Fibroblast of peridontal ligament (primary cell): ENCODE data around the gene URI1.

ENCODE experiments used
- DNase-seq: peaks from one replicate; pipeline ENCODE4 v3.0.0-alpha.2; 2010; ENCODE audit errors: extremely low read depth

Gene URI1

DNA sequence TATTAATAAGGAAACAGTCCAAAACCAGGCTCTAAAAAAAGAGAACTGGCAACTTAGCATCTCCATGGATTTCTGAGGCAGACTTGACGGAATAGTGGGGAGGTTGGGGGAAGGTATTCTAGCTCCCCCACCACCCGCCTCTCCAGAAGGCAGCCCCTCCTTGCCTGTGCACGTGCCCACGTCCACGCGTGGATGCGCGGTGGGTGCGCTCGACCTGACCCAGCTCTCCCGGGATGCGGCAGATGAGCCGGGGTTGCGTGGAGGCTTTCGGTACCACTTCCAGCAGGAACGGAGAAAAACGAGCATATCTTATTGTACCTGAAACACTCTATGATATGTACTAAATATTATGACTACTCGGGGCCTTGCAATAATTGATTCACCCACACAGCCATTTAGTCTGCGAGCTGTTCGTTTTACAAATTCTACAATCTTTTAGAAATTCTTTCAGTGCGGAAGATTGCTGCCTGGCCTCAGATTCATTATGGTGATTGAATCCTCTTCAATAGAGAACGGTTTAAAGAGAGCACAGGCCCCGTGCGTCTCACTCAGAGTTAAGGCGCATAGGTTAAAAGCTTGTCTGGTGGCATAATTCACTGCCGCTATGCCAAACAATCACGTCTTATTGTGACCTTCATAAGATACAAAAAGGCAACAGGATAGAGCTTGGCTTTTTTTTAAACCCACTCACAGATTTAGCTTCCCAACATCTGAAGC, 117.9 kb downstream of the URI1 start:
- DNase-seq: no peak

DNA sequence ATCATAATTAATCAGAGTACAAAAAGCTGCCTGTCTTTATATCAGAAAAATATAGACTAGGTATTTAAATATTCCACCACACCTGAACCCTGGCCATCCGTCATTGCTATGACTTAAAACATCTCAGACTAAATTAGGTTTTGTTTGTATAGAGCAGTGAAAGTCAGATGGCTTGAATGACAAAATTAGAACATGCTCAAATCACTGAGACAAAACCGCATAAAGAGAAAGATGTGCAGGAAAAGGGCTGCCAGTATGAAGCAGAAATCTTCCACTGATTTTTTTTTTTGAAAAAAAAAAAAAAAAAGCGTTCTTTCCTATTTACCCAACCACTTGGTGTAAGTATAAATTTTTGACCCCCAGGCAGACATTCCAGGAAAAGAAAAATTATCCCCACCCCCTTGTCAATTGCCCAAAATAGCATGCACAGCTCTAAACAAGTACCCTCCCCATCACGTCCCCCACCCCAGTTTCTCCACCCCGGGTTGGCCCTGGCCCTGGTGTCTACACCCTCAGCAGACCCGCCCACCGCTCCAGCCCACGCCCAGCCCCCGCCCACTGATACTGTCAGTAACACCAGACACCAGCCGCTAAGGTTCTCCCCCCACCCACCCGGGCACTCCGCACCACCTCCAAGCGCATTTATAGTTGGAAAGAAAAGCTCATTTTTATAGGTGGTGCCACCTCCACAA, 118.6 kb downstream of the URI1 start:
- DNase-seq: no peak

DNA sequence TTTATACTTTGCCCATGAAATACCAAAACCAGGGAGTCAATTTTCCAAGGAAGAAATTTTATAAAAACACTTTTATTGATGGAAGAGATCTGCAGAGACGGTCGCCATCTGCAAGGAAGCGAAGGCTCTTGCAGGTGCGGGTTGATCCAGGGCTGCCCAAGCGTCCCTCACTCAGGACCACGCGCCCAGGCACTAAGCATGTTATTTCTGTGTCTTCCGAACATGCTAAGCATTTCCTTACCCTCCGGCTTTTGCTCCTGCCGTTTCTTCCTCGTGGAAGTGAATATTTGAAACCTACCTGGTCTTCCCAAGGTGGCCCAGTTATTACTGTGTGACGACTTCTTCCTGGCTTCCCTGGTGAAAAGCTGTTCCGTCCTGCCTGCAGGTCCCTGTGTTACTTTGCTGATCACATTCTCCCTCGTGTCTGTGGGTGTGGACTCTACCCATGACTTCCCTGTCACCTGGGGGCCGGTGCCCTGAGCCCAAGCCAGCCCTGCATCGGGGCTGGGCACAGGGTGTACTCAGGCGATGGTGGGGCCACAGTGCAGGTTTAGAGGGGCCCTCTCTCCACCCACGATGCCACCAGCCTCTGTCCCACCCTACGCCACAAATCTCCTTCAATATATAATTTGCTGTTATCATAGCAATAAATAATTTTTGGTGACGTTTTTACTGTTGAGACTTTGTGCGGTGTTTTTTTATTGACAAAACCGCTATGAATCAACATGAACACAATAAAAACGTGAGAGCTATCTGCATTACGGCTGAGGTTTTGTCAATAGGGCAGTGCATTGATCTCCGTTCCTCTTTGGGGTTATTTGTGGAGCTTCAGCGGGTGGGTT, 119.4 kb downstream of the URI1 start:
- DNase-seq: no peak

DNA sequence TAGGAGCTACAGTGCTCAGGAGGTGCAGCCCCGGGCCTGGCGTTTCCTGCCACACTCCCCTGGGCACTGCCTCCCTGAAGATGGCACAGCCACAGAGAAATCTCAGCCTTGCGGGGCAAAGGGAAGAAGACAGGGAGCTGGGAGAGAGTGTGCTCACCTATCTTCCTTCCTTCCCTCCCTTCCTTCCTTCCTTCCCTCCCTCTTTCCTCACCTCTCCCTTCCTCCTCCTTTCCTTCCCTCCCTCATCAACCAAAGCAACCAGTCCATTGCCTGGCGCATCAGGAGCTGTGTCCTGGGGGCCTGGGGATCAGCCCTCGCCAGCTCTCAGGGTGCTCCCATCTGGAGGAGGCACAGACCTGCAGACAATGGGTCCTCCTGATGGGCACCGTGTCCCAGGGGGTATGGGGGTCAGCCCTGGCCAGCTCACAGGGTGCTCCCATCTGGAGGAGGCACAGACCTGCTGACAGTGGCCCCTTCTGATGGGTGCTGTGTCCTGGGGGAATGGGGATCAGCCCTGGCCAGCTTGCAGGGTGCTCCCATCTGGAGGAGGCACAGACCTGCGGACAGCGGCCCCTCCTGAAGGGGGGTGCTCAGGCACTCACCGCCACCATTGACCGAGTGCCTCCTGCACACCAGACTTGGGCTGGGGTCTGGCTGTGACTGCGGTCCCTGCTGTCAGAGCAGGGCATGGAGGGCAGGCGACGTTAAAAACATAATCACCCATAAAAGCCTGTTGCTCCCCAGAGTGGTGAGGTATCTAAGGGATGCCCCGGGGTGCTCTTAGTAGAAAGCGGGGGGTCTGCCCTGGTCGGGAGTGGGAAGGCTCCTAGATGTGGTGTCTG, 120.2 kb downstream of the URI1 start:
- no peak for DNase-seq

DNA sequence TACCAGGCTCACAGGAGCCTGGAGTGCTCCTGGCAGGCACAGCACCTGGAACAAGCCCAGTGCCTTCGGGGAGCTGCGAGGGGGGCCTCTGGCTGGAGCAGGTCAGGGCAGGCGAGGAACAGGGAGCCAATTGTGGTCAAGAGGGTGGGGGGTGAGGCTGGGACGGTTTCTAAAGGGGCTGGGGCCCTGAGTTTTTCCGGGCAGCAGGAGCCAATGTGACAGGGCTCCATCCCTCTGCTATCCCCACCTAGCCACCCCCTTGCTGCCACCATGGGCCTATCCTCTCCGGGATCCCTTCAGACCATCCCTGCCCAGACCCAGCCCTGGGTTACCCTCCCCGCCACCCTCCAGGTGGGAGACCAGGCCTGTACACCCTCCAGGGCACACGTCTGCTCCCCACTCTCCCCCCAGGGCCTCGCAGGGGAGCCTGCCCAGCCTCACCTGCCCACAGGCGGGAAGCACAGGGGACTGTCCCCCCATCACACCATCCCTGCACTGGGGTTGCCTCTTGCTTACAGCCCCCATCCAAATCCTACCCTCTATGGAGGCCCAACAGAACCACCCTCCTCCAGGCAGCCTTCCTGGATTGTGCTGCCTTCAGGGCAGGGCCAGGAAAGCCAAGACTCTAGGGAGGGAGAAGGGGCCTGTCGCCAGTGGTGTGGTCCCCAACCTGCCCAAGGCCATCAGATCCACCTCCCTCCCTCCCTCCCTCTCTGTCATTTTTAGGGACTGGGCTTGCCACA, 121.0 kb downstream of the URI1 start:
- DNase-seq: no peak

DNA sequence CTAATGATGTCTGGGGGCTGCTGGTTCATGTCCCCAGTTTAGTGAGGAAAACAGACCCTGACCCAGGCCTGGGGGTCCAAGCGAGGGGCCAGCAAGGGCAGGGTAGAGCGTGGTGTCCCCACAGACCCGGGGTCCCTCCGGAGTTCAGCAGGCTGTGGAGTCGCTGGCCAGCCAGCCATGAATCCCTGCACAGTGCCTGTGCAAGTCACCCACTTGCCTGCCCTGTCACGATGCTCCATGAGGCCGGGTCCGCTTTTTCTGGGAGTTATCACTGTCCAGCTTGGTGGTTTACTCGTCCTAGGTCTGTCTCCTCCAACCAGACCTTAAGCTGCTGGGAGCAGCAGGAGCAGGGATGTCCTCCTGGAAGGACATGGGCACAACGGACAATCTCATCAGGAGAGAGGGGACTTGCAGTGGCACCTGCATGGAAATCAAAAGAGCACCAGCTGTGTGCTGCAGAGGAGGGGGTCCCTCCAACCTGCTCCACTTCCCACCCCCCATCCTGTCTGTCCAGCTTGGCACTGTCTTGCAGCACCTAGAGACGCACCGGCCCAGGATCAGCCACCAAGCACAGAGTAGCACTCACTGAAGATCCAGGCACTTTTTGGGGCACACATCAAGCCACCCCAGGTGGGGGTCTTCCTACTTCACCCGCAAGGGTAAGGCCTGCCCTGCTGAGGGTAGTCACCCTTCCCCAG, 121.8 kb downstream of the URI1 start:
- DNase-seq: no peak

DNA sequence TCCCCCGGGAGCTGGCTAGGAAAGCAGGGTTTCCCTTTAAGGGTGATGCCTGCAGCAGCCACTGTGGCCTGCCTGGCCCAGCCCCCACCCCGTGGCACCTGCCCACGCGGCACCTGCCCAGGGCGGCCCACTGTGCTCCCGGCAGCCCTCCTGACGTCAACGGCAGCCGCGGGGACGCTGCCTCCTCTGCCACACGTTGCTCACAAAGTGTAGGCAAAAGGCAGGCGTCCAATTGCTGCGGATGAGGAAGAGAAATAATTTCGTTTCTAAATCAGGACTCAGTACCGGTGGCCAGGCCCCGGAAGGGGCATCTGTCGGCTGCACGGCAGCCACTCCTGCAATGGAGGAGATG, 122.3 kb downstream of the URI1 start:
- DNase-seq: no peak

DNA sequence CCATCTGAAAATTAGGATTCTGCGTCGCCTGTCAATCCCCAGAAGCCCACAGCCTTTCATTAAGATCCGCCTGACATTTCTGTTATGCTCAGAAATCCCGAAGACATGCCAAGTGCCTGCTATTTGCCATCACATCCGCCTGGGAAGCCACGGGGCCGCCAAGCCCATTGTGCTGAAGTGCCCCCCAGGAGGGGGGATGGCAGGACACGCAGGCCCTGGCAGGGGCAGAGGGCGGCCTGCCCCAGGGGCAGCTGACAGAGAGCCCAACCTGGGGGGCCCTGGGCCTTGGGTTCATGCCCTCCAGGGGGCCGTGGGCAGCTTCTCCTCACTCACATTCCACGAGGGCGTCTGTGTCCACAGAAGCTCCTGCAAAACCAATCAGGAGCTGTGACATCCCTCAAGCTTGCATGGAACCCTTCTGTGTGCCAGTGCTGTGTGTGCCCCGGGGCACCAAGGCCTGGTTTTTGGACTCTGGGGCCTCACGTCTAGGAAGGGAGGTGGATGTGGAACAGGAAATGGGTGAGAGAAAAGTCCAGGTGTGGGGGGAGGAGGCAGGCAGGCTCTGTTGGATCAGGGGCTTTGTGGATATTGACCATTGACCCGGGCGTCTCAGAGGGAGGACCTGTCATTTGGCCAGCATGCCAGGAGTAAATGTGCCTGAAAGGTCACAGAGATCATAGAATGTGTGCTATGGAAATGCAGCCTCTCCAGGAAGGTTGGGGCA, 122.9 kb downstream of the URI1 start:
- DNase-seq: no peak

DNA sequence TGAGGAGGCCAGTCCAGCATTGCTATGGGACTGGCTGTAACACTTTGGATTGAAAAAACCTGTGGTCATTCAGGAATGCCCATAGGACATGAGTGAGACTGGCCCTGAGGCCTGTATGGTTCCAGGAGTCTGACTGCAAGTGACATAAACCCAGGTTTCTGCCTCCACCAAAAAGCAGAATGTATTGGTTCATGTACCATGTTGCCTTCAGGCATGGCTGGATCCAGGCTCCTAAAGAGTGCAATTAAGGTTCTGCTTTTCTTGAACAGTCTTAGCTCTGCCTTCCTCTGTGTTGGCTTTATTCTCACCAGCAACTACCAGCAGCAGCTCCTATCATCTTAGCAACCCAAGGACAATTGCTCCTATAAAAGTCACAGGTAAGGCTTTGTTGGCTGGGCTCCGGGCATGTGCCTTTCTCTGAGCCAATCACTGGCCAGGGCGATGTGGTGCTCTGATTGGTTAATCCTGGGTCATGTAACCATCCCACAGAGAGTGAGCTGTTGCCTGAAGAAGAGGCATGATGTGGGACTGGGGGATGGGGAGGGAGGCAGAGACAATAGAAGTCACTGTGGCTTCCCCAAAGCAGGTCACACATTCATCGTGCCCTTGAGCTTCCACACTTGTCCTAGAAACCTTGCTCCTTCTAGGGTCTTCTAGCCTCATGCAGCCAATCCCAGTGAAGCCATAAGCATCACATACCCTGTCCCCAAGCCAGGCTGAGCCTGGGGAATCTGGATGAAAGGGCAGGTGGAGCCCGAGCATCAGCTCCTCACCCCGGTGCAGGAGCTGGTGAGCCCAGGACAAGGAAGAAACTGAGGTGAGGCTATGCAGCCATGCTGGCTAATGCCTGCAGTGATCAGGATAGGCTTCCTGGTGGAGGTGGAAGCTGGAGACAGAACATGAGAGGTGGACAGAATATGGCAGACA, 123.9 kb downstream of the URI1 start:
- no peak for DNase-seq
